HCT116 (cell line): ENCODE data around the gene SGK1. TPM values are rescaled to one million over a fixed set of nuclear protein-coding genes. Genes with fewer than 3 reads are reported as not detected.
A peak's percentile ranks its signal among the peaks of the same experiment; 100 is the strongest.

Source experiments
- ATAC-seq: fragments of 200-7000 bp; cut with Tn5 transposase; 2 replicates; pipeline ENCODE4 v1.9.1; 2020; ENCODE audit warnings: mild to moderate bottlenecking, moderate library complexity
- BruUV-seq: library from RNA; stranded (reverse); fragments of 400-500 nt; replicated peaks from 2 replicates; lab custom pipeline; 2021; lab: Mats Ljungman, UMichigan
- CTCF ChIA-PET: fragments of 300-600 bp; sonication (Branson Sonifier 250); formaldehyde crosslinking; loops from one replicate; lab custom pipeline; 2021; ENCODE audit warnings: antibody characterized with exemption; lab: Charles Lee
- POLR2A ChIA-PET: fragments of 300-600, 350-600 bp; sonication (Branson Sonifier 250); formaldehyde crosslinking; loops from one replicate; lab custom pipeline; 2021; ENCODE audit warnings: antibody characterized with exemption; lab: Charles Lee
- RAD21 ChIA-PET, 2 experiments: fragments of 300-600 bp; sonication (Branson Sonifier 250); formaldehyde crosslinking; loops; one replicate each; lab custom pipeline; 2023; ENCODE audit warnings: low total read pairs in 2 of 2; ENCODE audit not compliant: uncharacterized antibody in 2 of 2, unreplicated experiment in 2 of 2, low non-redundant PET in 1 of 2; lab: Charles Lee
- DNase-seq: peaks from one replicate; pipeline ENCODE4 v3.0.0-alpha.2; 2010; ENCODE audit warnings: low read depth, low spot score
- H2AFZ ChIP-seq: fragments of 200-600 bp; shearing (Covaris generic), sonication (generic); 2 replicates; pipeline ENCODE4 v1.6.1; 2017; ENCODE audit warnings: low read depth, mixed run types, mixed read lengths, antibody characterized with exemption, low read length; ENCODE audit not compliant: poor library complexity, severe bottlenecking
- H3K27ac ChIP-seq: 2 replicates; pipeline ENCODE4 v1.5.1; 2012; ENCODE audit warnings: low read depth, low read length
- H3K27me3 ChIP-seq: fragments of 200-600 bp; sonication (generic); 2 replicates; pipeline ENCODE4 v1.6.1; 2016; ENCODE audit warnings: mixed run types, low read length, mixed read lengths; ENCODE audit not compliant: insufficient read depth
- H3K36me3 ChIP-seq, 2 experiments: fragments of 200-500 bp in 1 of 2; fragments of 200-600 bp in 1 of 2; sonication (Bioruptor generic) in 1 of 2; sonication (generic) in 1 of 2; 2 replicates each; pipeline versions ENCODE4 v1.5.1 to v1.6.1; 2014 to 2016; ENCODE audit warnings: low read length in 2 of 2, inconsistent platforms in 1 of 2, mixed read lengths in 1 of 2, mixed run types in 1 of 2; ENCODE audit not compliant: insufficient read depth in 2 of 2, control insufficient read depth in 1 of 2
- H3K4me1 ChIP-seq, 2 experiments: fragments of 200-600 bp in 1 of 2; sonication (generic) in 1 of 2; 2 replicates each; pipeline versions ENCODE4 v1.5.1 to v1.6.1; 2012 to 2017; ENCODE audit warnings: low read length in 2 of 2, inconsistent platforms in 1 of 2, mild to moderate bottlenecking in 1 of 2, mixed read lengths in 1 of 2, mixed run types in 1 of 2, moderate library complexity in 1 of 2; ENCODE audit not compliant: insufficient read depth in 2 of 2, control insufficient read depth in 1 of 2
- H3K4me2 ChIP-seq: fragments of 200-600 bp; sonication (generic); 2 replicates; pipeline ENCODE4 v1.6.1; 2017; ENCODE audit warnings: mixed run types, low read length, mixed read lengths
- H3K4me3 ChIP-seq, 2 experiments: fragments of 200-600 bp in 1 of 2; sonication (generic) in 1 of 2; replicated peaks in 1 of 2; 2 replicates each; pipeline ENCODE4 v1.5.1; 2011 to 2016; ENCODE audit warnings: low read length in 2 of 2, control low read depth in 1 of 2, low read depth in 1 of 2, mild to moderate bottlenecking in 1 of 2, mixed read lengths in 1 of 2, mixed run types in 1 of 2
- H3K79me2 ChIP-seq: fragments of 200-600 bp; sonication (generic); 2 replicates; pipeline ENCODE4 v1.6.1; 2017; ENCODE audit warnings: mild to moderate bottlenecking, mixed run types, low read length, moderate library complexity, mixed read lengths; ENCODE audit not compliant: insufficient read depth
- H3K9ac ChIP-seq: fragments of 200-600 bp; sonication (generic); 2 replicates; pipeline ENCODE4 v1.6.1; 2016; ENCODE audit warnings: low read length, mixed read lengths
- H3K9me2 ChIP-seq: fragments of 200-600 bp; sonication (generic), shearing (Covaris generic); 2 replicates; pipeline ENCODE4 v1.6.1; 2017; ENCODE audit warnings: mixed run types, mild to moderate bottlenecking, moderate library complexity; ENCODE audit not compliant: insufficient read depth
- H3K9me3 ChIP-seq, 2 experiments: fragments of 200-500 bp in 1 of 2; fragments of 200-600 bp in 1 of 2; sonication (Bioruptor generic) in 1 of 2; sonication (generic) in 1 of 2; 2 replicates each; pipeline ENCODE4 v1.6.1; 2014 to 2017; ENCODE audit warnings: low read length in 2 of 2, mixed read lengths in 2 of 2, inconsistent platforms in 1 of 2, low read depth in 1 of 2, mild to moderate bottlenecking in 1 of 2, mixed run types in 1 of 2, moderate library complexity in 1 of 2; ENCODE audit not compliant: control insufficient read depth in 1 of 2, insufficient read depth in 1 of 2
- H4K20me1 ChIP-seq: fragments of 200-600 bp; sonication (generic), shearing (Covaris generic); 2 replicates; pipeline ENCODE4 v1.6.1; 2017; ENCODE audit warnings: mixed run types, mild to moderate bottlenecking, moderate library complexity; ENCODE audit not compliant: insufficient read depth
- ATF3 ChIP-seq: IDR thresholded peaks from 2 replicates; pipeline ENCODE4 v1.6.1; 2012
- CEBPB ChIP-seq: IDR thresholded peaks from 2 replicates; pipeline ENCODE4 v1.6.1; 2012; ENCODE audit warnings: low read depth
- CTCF ChIP-seq, 3 experiments: fragments of 200-600 bp in 1 of 3; sonication (generic) in 1 of 3; IDR thresholded peaks in 2 of 3; conservative IDR thresholded peaks in 1 of 3; 2 replicates each; pipeline ENCODE4 v1.5.1; 2012 to 2017; ENCODE audit warnings: low read depth in 2 of 3, low read length in 2 of 3, antibody characterized with exemption in 1 of 3, borderline replicate concordance in 1 of 3, control low read depth in 1 of 3, mild to moderate bottlenecking in 1 of 3, mixed read lengths in 1 of 3, mixed run types in 1 of 3, moderate library complexity in 1 of 3; ENCODE audit not compliant: insufficient read depth in 1 of 3
- ELF1 ChIP-seq: IDR thresholded peaks from 2 replicates; pipeline ENCODE4 v1.6.1; 2012; ENCODE audit warnings: low read depth, borderline replicate concordance
- EZH2phosphoT487 ChIP-seq: fragments of 200-600 bp; IDR thresholded peaks from 2 replicates; pipeline ENCODE4 v1.6.1; 2018; ENCODE audit warnings: antibody characterized with exemption, borderline replicate concordance
- FOSL1 ChIP-seq: IDR thresholded peaks from 2 replicates; pipeline ENCODE4 v1.6.1; 2012; ENCODE audit warnings: low read depth
- MAX ChIP-seq: IDR thresholded peaks from 2 replicates; pipeline ENCODE4 v1.6.1; 2012
- POLR2A ChIP-seq: IDR thresholded peaks from 2 replicates; pipeline ENCODE4 v1.7.0; 2011; ENCODE audit warnings: borderline replicate concordance; ENCODE audit not compliant: insufficient read depth, insufficient read length; ENCODE audit errors: extremely low read depth
- SIN3A ChIP-seq: IDR thresholded peaks from 2 replicates; pipeline ENCODE4 v1.6.1; 2012; ENCODE audit warnings: low read depth
- SRF ChIP-seq: IDR thresholded peaks from 2 replicates; pipeline ENCODE4 v1.6.1; 2012; ENCODE audit warnings: low read depth
- ZBTB33 ChIP-seq: IDR thresholded peaks from 2 replicates; pipeline ENCODE4 v1.6.1; 2011; ENCODE audit warnings: mild to moderate bottlenecking, low read length, moderate library complexity; ENCODE audit not compliant: insufficient replicate concordance; ENCODE audit errors: extremely low read depth
- ZFX ChIP-seq: fragments of 450-650 bp; IDR thresholded peaks from 2 replicates; pipeline ENCODE4 v1.6.1; 2017
- intact Hi-C: fragments of 100-400 bp; cut with micrococcal nuclease; formaldehyde crosslinking; loops from 2 replicates; pipeline ENCODE4 v1.10.0; 2022
- total RNA-seq: library from RNA; stranded (reverse); gene quantifications from one replicate; pipeline ENCODE4 v1.2.1, GENCODE V29; 2021; ENCODE audit not compliant: unreplicated experiment

The SGK1 gene
- total RNA-seq, 1 experiment from 2014 or later = 4.5 TPM

- 0 out of 6 replicates have a peak, but pooled peaks of 1 of the 3 experiments have one; percentile 17 for TF ChIP-seq CTCF (IDR thresholded peaks at IDR 0.05 in 2 of 3, conservative IDR thresholded peaks at IDR 0.05 in 1 of 3; ENCODE audit: borderline replicate concordance in 1 of 3, insufficient read depth in 1 of 3, low read depth in 2 of 3, low read length in 2 of 3)
These were observed 35.1 kb downstream of the SGK1 start (continued) for GRCh38 chr6:134282816-134283215.

- no peaks in the 10 kb centered on the region for H3K9me2 ChIP-seq
- no peaks in the 10 kb centered on the region for H3K9me3 ChIP-seq
- no peak overlapping the region for H2AFZ ChIP-seq
- H3K27ac ChIP-seq = no peak overlapping the region
- ATAC-seq = no peak
- ChIA-PET CTCF (interaction anchor here (0.6 to 1.8 kb wide), 2 partner anchors 29 to 359 kb away, joined by 3 to 5 read pairs; no protein-coding TSS in a partner anchor), RAD21 (no interaction called here), POLR2A (no interaction called here)
- intact Hi-C loops = no loop called here
- TF ChIP-seq SIN3A = no peak
- no peak for TF ChIP-seq ELF1
- no peak for TF ChIP-seq FOSL1
- no peak for TF ChIP-seq SRF
- TF ChIP-seq POLR2A = no peak
- no peak for TF ChIP-seq CTCF (IDR thresholded peaks at IDR 0.05 in 2 of 3, conservative IDR thresholded peaks at IDR 0.05 in 1 of 3; ENCODE audit: borderline replicate concordance in 1 of 3, insufficient read depth in 1 of 3, low read depth in 2 of 3, low read length in 2 of 3)
- no peak for TF ChIP-seq ZFX
- TF ChIP-seq CEBPB = no peak
- TF ChIP-seq MAX = no peak
- no peak for TF ChIP-seq ATF3
- TF ChIP-seq ZBTB33 = no peak
- TF ChIP-seq EZH2phosphoT487 = no peak
- no peaks in the 10 kb centered on the region for H4K20me1 ChIP-seq
- no peak overlapping the region for H3K4me2 ChIP-seq
- H3K4me3 ChIP-seq = no peak overlapping the region
- no peaks in the 10 kb centered on the region for H3K36me3 ChIP-seq
- H3K27me3 ChIP-seq = no peaks in the 10 kb centered on the region
- no peaks in the 10 kb centered on the region for H3K79me2 ChIP-seq
- BruUV-seq = no TSS peak
- no peak for DNase-seq
- H3K9ac ChIP-seq = no peak overlapping the region
- peaks cover 0 to 3% of the 10 kb centered on the region in 2 experiments; a peak in 1 of 4 replicates for H3K4me1 ChIP-seq
These were observed 36.5 kb downstream of the SGK1 start for GRCh38 chr6:134281388-134281787.
